MCF 10A (cell line): Measurements from ENCODE around the gene RXRA. TPM values are rescaled to one million over a fixed set of nuclear protein-coding genes. Genes with fewer than 3 reads are reported as not detected.

ENCODE experiments used
- BruUV-seq: library from RNA; stranded (reverse); fragments of 400-500 nt; replicated peaks from 2 replicates; lab custom pipeline; 2021; lab: Mats Ljungman, UMichigan
- CTCF ChIA-PET: fragments of 300-600 bp; sonication (Branson Sonifier 250); formaldehyde crosslinking; extraction: SDS; loops from one replicate; lab custom pipeline; 2021; ENCODE audit warnings: antibody characterized with exemption, inconsistent platforms; lab: Yijun Ruan, JAX
- POLR2A ChIA-PET: fragments of 300-600, 350-650 bp; sonication (Branson Sonifier 250); formaldehyde crosslinking; extraction: SDS; loops from one replicate; lab custom pipeline; 2020; ENCODE audit warnings: antibody characterized with exemption, inconsistent platforms; lab: Yijun Ruan, JAX
- DNase-seq: peaks from one replicate; pipeline ENCODE4 v3.0.0-alpha.2; 2018; ENCODE audit not compliant: unreplicated experiment
- H3K27ac Mint-ChIP-seq: one replicate; pipeline ENCODE4 v1.8.0; 2022; ENCODE audit warnings: mild to moderate bottlenecking, low read depth, mixed read lengths; ENCODE audit not compliant: unreplicated experiment
- H3K27me3 Mint-ChIP-seq: one replicate; pipeline ENCODE4 v1.8.0; 2022; ENCODE audit warnings: mixed read lengths; ENCODE audit not compliant: insufficient read depth, unreplicated experiment
- H3K36me3 Mint-ChIP-seq: one replicate; pipeline ENCODE4 v1.8.0; 2022; ENCODE audit warnings: mild to moderate bottlenecking, moderate library complexity, mixed read lengths; ENCODE audit not compliant: insufficient read depth, unreplicated experiment
- H3K4me1 Mint-ChIP-seq: one replicate; pipeline ENCODE4 v1.8.0; 2022; ENCODE audit warnings: mixed read lengths; ENCODE audit not compliant: insufficient read depth, unreplicated experiment
- H3K4me3 Mint-ChIP-seq: one replicate; pipeline ENCODE4 v1.8.0; 2022; ENCODE audit warnings: mild to moderate bottlenecking, moderate library complexity, mixed read lengths; ENCODE audit not compliant: unreplicated experiment
- H3K9me3 Mint-ChIP-seq: one replicate; pipeline ENCODE4 v1.8.0; 2022; ENCODE audit warnings: mixed read lengths; ENCODE audit not compliant: unreplicated experiment
- intact Hi-C: fragments of 100-400 bp; cut with micrococcal nuclease; formaldehyde crosslinking; loops from 2 replicates; pipeline ENCODE4 v1.14.1; 2022
- total RNA-seq: library from RNA; stranded (reverse); gene quantifications from 2 replicates; pipeline ENCODE4 v1.2.3, GENCODE V29; 2022
- TF ChIP-seq, protein P1 (sequence below): fragments of 200-600 bp; IDR thresholded peaks from one replicate; pipeline ENCODE4 v1.8.0; 2022; ENCODE audit warnings: antibody characterized with exemption, mild to moderate bottlenecking; ENCODE audit not compliant: unreplicated experiment

The RXRA gene
- total RNA-seq, 1 experiment from 2014 or later = 65.5 TPM

DNA sequence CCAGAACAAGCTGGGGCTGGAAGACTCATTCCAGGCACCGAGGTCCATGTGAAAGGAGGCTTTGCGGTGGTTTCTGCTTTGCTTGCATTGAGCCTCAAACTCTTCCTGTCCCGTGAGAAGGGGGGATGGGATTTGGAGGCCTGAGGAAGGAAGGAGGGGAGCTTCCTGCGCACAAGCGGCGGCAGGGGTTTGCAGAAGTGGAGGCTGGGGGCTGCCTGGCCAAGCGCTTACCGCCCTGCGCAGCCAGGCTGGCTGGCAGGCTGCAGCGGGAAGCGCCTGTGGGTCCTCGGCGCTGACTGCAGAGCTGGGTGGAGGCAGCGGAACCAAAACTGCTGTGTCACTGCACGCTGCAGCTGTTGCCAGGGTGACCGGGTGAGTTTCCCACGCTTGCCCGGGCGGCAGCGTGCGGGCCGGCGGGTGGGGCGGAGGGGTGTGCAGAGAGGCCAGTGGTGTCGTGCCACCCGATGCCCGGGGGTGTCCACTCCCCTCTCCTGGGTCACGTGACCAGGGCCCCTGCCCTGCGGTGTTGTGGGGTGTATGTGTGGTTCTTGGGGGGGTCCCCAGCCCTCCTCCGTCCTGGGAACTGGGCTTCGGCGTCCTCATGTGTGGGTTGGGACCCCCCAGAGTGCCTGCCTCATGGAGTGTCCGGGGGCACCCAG lies 81.0 kb downstream of the RXRA start:
- peak; percentile 88 for DNase-seq
- no TSS peak for BruUV-seq
- POLR2A ChIA-PET = interaction anchor here (0.7 to 1.8 kb wide), 8 partner anchors 23 to 272 kb away, joined by 3 to 8 read pairs (median 3); partner anchors contain the start of gene RNU6ATAC
- peak overlapping the region; percentile 49 for H3K27ac Mint-ChIP-seq
- TF ChIP-seq, protein P1, sequence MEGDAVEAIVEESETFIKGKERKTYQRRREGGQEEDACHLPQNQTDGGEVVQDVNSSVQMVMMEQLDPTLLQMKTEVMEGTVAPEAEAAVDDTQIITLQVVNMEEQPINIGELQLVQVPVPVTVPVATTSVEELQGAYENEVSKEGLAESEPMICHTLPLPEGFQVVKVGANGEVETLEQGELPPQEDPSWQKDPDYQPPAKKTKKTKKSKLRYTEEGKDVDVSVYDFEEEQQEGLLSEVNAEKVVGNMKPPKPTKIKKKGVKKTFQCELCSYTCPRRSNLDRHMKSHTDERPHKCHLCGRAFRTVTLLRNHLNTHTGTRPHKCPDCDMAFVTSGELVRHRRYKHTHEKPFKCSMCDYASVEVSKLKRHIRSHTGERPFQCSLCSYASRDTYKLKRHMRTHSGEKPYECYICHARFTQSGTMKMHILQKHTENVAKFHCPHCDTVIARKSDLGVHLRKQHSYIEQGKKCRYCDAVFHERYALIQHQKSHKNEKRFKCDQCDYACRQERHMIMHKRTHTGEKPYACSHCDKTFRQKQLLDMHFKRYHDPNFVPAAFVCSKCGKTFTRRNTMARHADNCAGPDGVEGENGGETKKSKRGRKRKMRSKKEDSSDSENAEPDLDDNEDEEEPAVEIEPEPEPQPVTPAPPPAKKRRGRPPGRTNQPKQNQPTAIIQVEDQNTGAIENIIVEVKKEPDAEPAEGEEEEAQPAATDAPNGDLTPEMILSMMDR = no peak
- intact Hi-C loops = loop anchor here (2.0 kb wide), 1 partner anchor 28 kb away; no protein-coding TSS in a partner anchor
- H3K4me3 Mint-ChIP-seq = peak overlapping the region; percentile 45
- H3K9me3 Mint-ChIP-seq = no peaks in the 10 kb centered on the region
- H3K36me3 Mint-ChIP-seq = peaks cover 62% of the 10 kb centered on the region
- H3K27me3 Mint-ChIP-seq = no peaks in the 10 kb centered on the region
- CTCF ChIA-PET = interaction anchor here (0.7 to 2.1 kb wide), 4 partner anchors 36 to 269 kb away, joined by 3 to 8 read pairs (median 3); no protein-coding TSS in a partner anchor
- peaks cover 27% of the 10 kb centered on the region for H3K4me1 Mint-ChIP-seq

DNA sequence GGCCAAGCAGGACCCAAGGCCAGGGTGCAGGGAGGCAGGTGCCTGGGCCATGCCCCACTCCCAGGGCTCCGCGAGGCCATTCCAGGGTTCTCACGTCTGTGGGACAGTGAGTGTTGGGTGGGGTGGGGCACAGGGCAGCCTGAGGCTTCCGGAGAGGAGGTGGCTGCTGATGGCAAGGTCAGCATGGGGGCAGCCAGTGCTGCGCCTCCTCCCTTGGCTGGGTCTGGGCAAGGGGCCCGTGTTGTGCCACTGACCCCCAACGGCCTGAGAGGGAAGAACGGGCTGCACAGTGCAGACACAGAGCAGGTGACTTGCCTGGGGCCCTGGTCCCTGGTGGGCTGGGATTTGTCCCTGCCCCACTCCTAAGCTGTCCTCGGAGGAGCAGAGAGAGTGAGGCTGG lies 82.1 kb downstream of the RXRA start:
- Mint-ChIP-seq H3K9me3 (no peaks in the 10 kb centered on the region), H3K27ac (peak overlapping the region; percentile 49), H3K27me3 (no peaks in the 10 kb centered on the region), H3K36me3 (peaks cover 57% of the 10 kb centered on the region), H3K4me3 (no peak overlapping the region), H3K4me1 (peaks cover 34% of the 10 kb centered on the region)
- ChIA-PET CTCF (interaction anchor here (0.9 to 2.1 kb wide), 2 partner anchors 35 to 237 kb away, joined by 3 to 8 read pairs; no protein-coding TSS in a partner anchor), POLR2A (interaction anchor here (1.8 kb wide), 1 partner anchor 244 kb away, joined by 5 read pairs; the partner anchor contains the start of gene RNU6ATAC)
- DNase-seq = no peak
- intact Hi-C loops = no loop called here
- BruUV-seq = no TSS peak
- TF ChIP-seq, protein P1 = no peak

DNA sequence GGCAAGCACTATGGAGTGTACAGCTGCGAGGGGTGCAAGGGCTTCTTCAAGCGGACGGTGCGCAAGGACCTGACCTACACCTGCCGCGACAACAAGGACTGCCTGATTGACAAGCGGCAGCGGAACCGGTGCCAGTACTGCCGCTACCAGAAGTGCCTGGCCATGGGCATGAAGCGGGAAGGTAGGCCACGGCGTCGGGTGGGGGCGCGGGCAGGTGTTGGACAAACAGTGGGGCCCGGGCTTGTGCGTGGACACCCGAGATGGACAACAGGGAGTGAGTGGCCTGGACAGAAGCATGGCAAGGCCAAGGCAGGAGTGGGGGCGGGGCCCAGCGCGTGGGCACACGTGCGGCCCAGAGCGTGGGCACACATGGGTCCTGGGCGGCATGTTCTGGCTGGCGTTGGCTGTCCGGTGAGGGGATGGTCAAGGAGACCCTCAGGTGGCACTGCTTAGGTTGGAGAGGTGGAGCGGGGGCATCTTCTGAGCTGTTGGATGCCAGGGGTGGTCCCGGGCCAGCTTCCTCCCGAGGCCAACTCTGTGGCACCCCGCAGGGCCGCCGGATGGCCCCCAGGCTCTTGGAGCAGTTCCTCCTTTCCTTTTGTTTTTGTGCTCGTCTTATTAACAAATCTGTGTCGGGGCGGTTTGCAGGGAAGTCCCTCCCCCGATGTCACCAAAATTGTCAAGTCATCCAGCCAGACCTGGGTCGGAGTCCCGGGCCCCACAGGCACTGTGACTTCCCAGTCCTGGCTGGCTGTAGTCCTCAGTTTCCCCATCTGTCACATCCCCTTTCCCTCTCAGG lies 82.9 kb downstream of the RXRA start:
- H3K27ac Mint-ChIP-seq = peak overlapping the region; percentile 63
- ChIA-PET POLR2A (interaction anchor here (1.1 kb wide), 1 partner anchor 26 kb away, joined by 5 read pairs; no protein-coding TSS in a partner anchor), CTCF (interaction anchor here (0.6 to 0.9 kb wide), 2 partner anchors 27 to 238 kb away, joined by 3 read pairs; no protein-coding TSS in a partner anchor)
- DNase-seq = no peak
- BruUV-seq = no TSS peak
- H3K4me1 Mint-ChIP-seq = peaks cover 40% of the 10 kb centered on the region
- no peaks in the 10 kb centered on the region for H3K9me3 Mint-ChIP-seq
- H3K36me3 Mint-ChIP-seq = peaks cover 58% of the 10 kb centered on the region
- H3K27me3 Mint-ChIP-seq = no peaks in the 10 kb centered on the region
- peak overlapping the region; percentile 28 for H3K4me3 Mint-ChIP-seq
- intact Hi-C loops = no loop called here
- TF ChIP-seq, protein P1 = no peak
